ENCODE results near the gene GBP5.
"Not testable (repeated sequence)": the region's sequence is repeated elsewhere in the genome, so short reads cannot be mapped to it uniquely, and the experiment has no call there.

Gene GBP5

GRCh38 chr1:89287181-89288050 is 14.8 kb upstream of the GBP5 start:
- H2BK5ac ChIP-seq (ENCODE audit: low read length): no peak overlapping the region
- H2BK120ac ChIP-seq (ENCODE audit: low read depth, low read length): no peak overlapping the region
- no peak overlapping the region for H4K8ac ChIP-seq (ENCODE audit: low read depth, low read length)
- no peaks in the 10 kb centered on the region for H3K27me3 ChIP-seq (ENCODE audit: insufficient read depth, low read length, poor library complexity)
- WGBS (ENCODE audit: extremely low coverage, insufficient coverage, low lambda C conversion rate): no CpG with 5 or more reads among the region's 5 CpGs
- H2BK15ac ChIP-seq (replicated peaks; ENCODE audit: low read depth): no peak overlapping the region
- DNase-seq: no peak
- no peak overlapping the region for H3K4me2 ChIP-seq (ENCODE audit: low read length)
- no peak overlapping the region for H3K56ac ChIP-seq (ENCODE audit: low read length)
- H3K4me3 ChIP-seq (ENCODE audit: low read length): no peak overlapping the region
- no peak overlapping the region for H3K18ac ChIP-seq (ENCODE audit: low read length)
- H3K4me1 ChIP-seq (ENCODE audit: control insufficient read depth, low read depth, low read length): no peaks in the 10 kb centered on the region
- H3K23ac ChIP-seq (ENCODE audit: low read length): no peak overlapping the region
- no peak overlapping the region for H4K5ac ChIP-seq (ENCODE audit: low read length)
- no peaks in the 10 kb centered on the region for H3K79me2 ChIP-seq (ENCODE audit: control insufficient read depth, insufficient read depth, low read length)
- H3K27ac ChIP-seq (ENCODE audit: low read depth, low read length): no peak overlapping the region
- no peak overlapping the region for H3K9ac ChIP-seq (ENCODE audit: low read length)
- no peaks in the 10 kb centered on the region for H3K36me3 ChIP-seq (ENCODE audit: control insufficient read depth, insufficient read depth, low read length)
- H3K79me1 ChIP-seq (ENCODE audit: low read length): no peaks in the 10 kb centered on the region
- H2AK5ac ChIP-seq (ENCODE audit: low read length): no peak overlapping the region
- no peak overlapping the region for H3K4ac ChIP-seq (ENCODE audit: low read depth, low read length)

- Histone ChIP-seq H3K4me1 (ENCODE audit: control insufficient read depth, low read depth, low read length) (no peaks in the 10 kb centered on the region), H3K36me3 (ENCODE audit: control insufficient read depth, insufficient read depth, low read length) (no peaks in the 10 kb centered on the region), H2AK5ac (ENCODE audit: low read length) (no peak overlapping the region), H2BK5ac (ENCODE audit: low read length) (no peak overlapping the region), H2BK15ac (replicated peaks; ENCODE audit: low read depth) (no peak overlapping the region), H3K4me2 (ENCODE audit: low read length) (no peak overlapping the region), H4K8ac (ENCODE audit: low read depth, low read length) (no peak overlapping the region), H3K79me2 (ENCODE audit: control insufficient read depth, insufficient read depth, low read length) (no peaks in the 10 kb centered on the region), H3K4me3 (ENCODE audit: low read length) (no peak overlapping the region), H3K56ac (ENCODE audit: low read length) (no peak overlapping the region), H3K18ac (ENCODE audit: low read length) (no peak overlapping the region), H3K79me1 (ENCODE audit: low read length) (no peaks in the 10 kb centered on the region), H2BK120ac (ENCODE audit: low read depth, low read length) (no peak overlapping the region), H3K27ac (ENCODE audit: low read depth, low read length) (no peak overlapping the region), H3K9ac (ENCODE audit: low read length) (no peak overlapping the region), H3K23ac (ENCODE audit: low read length) (no peak overlapping the region), H4K5ac (ENCODE audit: low read length) (no peak overlapping the region), H3K4ac (ENCODE audit: low read depth, low read length) (no peak overlapping the region), H3K27me3 (ENCODE audit: insufficient read depth, low read length, poor library complexity) (no peaks in the 10 kb centered on the region)
- no peak for DNase-seq
- no CpG with 5 or more reads among the region's 3 CpGs for WGBS (ENCODE audit: extremely low coverage, insufficient coverage, low lambda C conversion rate)
Observed at GRCh38 chr1:89286549-89287180, 14.0 kb upstream of the GBP5 start.

- Histone ChIP-seq H3K36me3 (ENCODE audit: control insufficient read depth, insufficient read depth, low read length) (no peaks in the 10 kb centered on the region), H3K9ac (ENCODE audit: low read length) (no peak overlapping the region), H3K56ac (ENCODE audit: low read length) (no peak overlapping the region), H4K8ac (ENCODE audit: low read depth, low read length) (no peak overlapping the region), H3K79me1 (ENCODE audit: low read length) (no peaks in the 10 kb centered on the region), H2AK5ac (ENCODE audit: low read length) (no peak overlapping the region), H3K23ac (ENCODE audit: low read length) (no peak overlapping the region), H3K18ac (ENCODE audit: low read length) (no peak overlapping the region), H2BK5ac (ENCODE audit: low read length) (no peak overlapping the region), H2BK15ac (replicated peaks; ENCODE audit: low read depth) (no peak overlapping the region), H3K4ac (ENCODE audit: low read depth, low read length) (no peak overlapping the region), H3K79me2 (ENCODE audit: control insufficient read depth, insufficient read depth, low read length) (no peaks in the 10 kb centered on the region), H2BK120ac (ENCODE audit: low read depth, low read length) (no peak overlapping the region), H3K4me3 (ENCODE audit: low read length) (no peak overlapping the region), H3K27ac (ENCODE audit: low read depth, low read length) (no peak overlapping the region), H4K5ac (ENCODE audit: low read length) (no peak overlapping the region), H3K27me3 (ENCODE audit: insufficient read depth, low read length, poor library complexity) (no peaks in the 10 kb centered on the region), H3K4me2 (ENCODE audit: low read length) (no peak overlapping the region), H3K4me1 (ENCODE audit: control insufficient read depth, low read depth, low read length) (no peaks in the 10 kb centered on the region)
- no CpG with 5 or more reads among the region's 6 CpGs for WGBS (ENCODE audit: extremely low coverage, insufficient coverage, low lambda C conversion rate)
- no peak for DNase-seq
Observed at GRCh38 chr1:89285745-89286380, 13.2 kb upstream of the GBP5 start.

GRCh38 chr1:89284078-89284763 is 11.6 kb upstream of the GBP5 start:
- H3K4ac ChIP-seq (ENCODE audit: low read depth, low read length); H3K4me3 ChIP-seq (ENCODE audit: low read length); H4K5ac ChIP-seq (ENCODE audit: low read length); H3K79me2 ChIP-seq (ENCODE audit: control insufficient read depth, insufficient read depth, low read length); H3K56ac ChIP-seq (ENCODE audit: low read length); H2BK5ac ChIP-seq (ENCODE audit: low read length); H3K18ac ChIP-seq (ENCODE audit: low read length); H3K9ac ChIP-seq (ENCODE audit: low read length); H3K27ac ChIP-seq (ENCODE audit: low read depth, low read length); H2BK15ac ChIP-seq (replicated peaks; ENCODE audit: low read depth); H2AK5ac ChIP-seq (ENCODE audit: low read length); H3K27me3 ChIP-seq (ENCODE audit: insufficient read depth, low read length, poor library complexity); H3K23ac ChIP-seq (ENCODE audit: low read length); H3K79me1 ChIP-seq (ENCODE audit: low read length); H3K4me2 ChIP-seq (ENCODE audit: low read length); H3K4me1 ChIP-seq (ENCODE audit: control insufficient read depth, low read depth, low read length); H3K36me3 ChIP-seq (ENCODE audit: control insufficient read depth, insufficient read depth, low read length); H2BK120ac ChIP-seq (ENCODE audit: low read depth, low read length); H4K8ac ChIP-seq (ENCODE audit: low read depth, low read length); DNase-seq: not testable (repeated sequence)
- no CpG with 5 or more reads among the region's 5 CpGs for WGBS (ENCODE audit: extremely low coverage, insufficient coverage, low lambda C conversion rate)

GRCh38 chr1:89280766-89281165 is 8.1 kb upstream of the GBP5 start:
- Histone ChIP-seq H2AK5ac (ENCODE audit: low read length) (no peak overlapping the region), H3K56ac (ENCODE audit: low read length) (no peak overlapping the region), H3K79me2 (ENCODE audit: control insufficient read depth, insufficient read depth, low read length) (no peaks in the 10 kb centered on the region), H3K4ac (ENCODE audit: low read depth, low read length) (no peak overlapping the region), H3K79me1 (ENCODE audit: low read length) (no peaks in the 10 kb centered on the region), H3K4me3 (ENCODE audit: low read length) (no peak overlapping the region), H2BK120ac (ENCODE audit: low read depth, low read length) (no peak overlapping the region), H3K18ac (ENCODE audit: low read length) (no peak overlapping the region), H4K5ac (ENCODE audit: low read length) (no peak overlapping the region), H3K36me3 (ENCODE audit: control insufficient read depth, insufficient read depth, low read length) (no peaks in the 10 kb centered on the region), H2BK15ac (replicated peaks; ENCODE audit: low read depth) (no peak overlapping the region), H3K4me1 (ENCODE audit: control insufficient read depth, low read depth, low read length) (no peaks in the 10 kb centered on the region), H2BK5ac (ENCODE audit: low read length) (no peak overlapping the region), H3K4me2 (ENCODE audit: low read length) (no peak overlapping the region), H3K9ac (ENCODE audit: low read length) (no peak overlapping the region), H4K8ac (ENCODE audit: low read depth, low read length) (no peak overlapping the region), H3K27me3 (ENCODE audit: insufficient read depth, low read length, poor library complexity) (no peaks in the 10 kb centered on the region), H3K23ac (ENCODE audit: low read length) (no peak overlapping the region), H3K27ac (ENCODE audit: low read depth, low read length) (no peak overlapping the region)
- no peak for DNase-seq
- no CpG with 5 or more reads among the region's 3 CpGs for WGBS (ENCODE audit: extremely low coverage, insufficient coverage, low lambda C conversion rate)

Measured in mesendoderm (in vitro differentiated cells).